Neuronal stem cell (in vitro differentiated cells): Measurements from ENCODE around the gene TMCO4.

Source experiments
- DNase-seq: peaks from one replicate; pipeline ENCODE4 v3.0.0-alpha.2; 2013; ENCODE audit warnings: low spot score
- H2AFZ ChIP-seq: one replicate; pipeline ENCODE4 v1.6.1; 2013; ENCODE audit warnings: mild to moderate bottlenecking, low read length, inconsistent platforms
- H2AK5ac ChIP-seq: 2 replicates; pipeline ENCODE4 v1.6.1; 2013; ENCODE audit warnings: low read depth, mild to moderate bottlenecking, inconsistent platforms, low read length, moderate library complexity, mixed read lengths
- H2BK120ac ChIP-seq: 2 replicates; pipeline ENCODE4 v1.6.1; 2013; ENCODE audit warnings: low read depth, mild to moderate bottlenecking, inconsistent platforms, low read length, moderate library complexity, mixed read lengths
- H2BK12ac ChIP-seq: one replicate; pipeline ENCODE4 v1.6.1; 2013; ENCODE audit warnings: low read length, inconsistent platforms
- H2BK15ac ChIP-seq: 2 replicates; pipeline ENCODE4 v1.6.1; 2013; ENCODE audit warnings: mild to moderate bottlenecking, low read length, inconsistent platforms, mixed read lengths
- H2BK5ac ChIP-seq: one replicate; pipeline ENCODE4 v1.6.1; 2013; ENCODE audit warnings: inconsistent platforms, mild to moderate bottlenecking, low read length, moderate library complexity
- H3K14ac ChIP-seq: one replicate; pipeline ENCODE4 v1.6.1; 2013; ENCODE audit warnings: low read length, inconsistent platforms
- H3K18ac ChIP-seq: 2 replicates; pipeline ENCODE4 v1.6.1; 2013; ENCODE audit warnings: low read length, inconsistent platforms
- H3K23ac ChIP-seq: 2 replicates; pipeline ENCODE4 v1.6.1; 2013; ENCODE audit warnings: low read depth, mild to moderate bottlenecking, mixed read lengths, low read length, inconsistent platforms; ENCODE audit not compliant: poor library complexity
- H3K27ac ChIP-seq: replicated peaks from 3 replicates; pipeline ENCODE4 v1.5.1; 2013; ENCODE audit warnings: low read length, inconsistent platforms
- H3K27me3 ChIP-seq, 3 experiments: 2 replicates each; pipeline ENCODE4 v1.6.1; 2013; ENCODE audit warnings: low read length in 3 of 3, mild to moderate bottlenecking in 2 of 3, inconsistent platforms in 1 of 3, low read depth in 1 of 3, mixed read lengths in 1 of 3, moderate library complexity in 1 of 3; ENCODE audit not compliant: control insufficient read depth in 3 of 3, insufficient read depth in 3 of 3
- H3K36me3 ChIP-seq, 2 donors: replicated peaks in 1 of 2; 2 replicates each; pipeline ENCODE4 v1.6.1; 2013; ENCODE audit warnings: low read length in 2 of 2; ENCODE audit not compliant: control insufficient read depth in 2 of 2, insufficient read depth in 2 of 2
- H3K4ac ChIP-seq: 2 replicates; pipeline ENCODE4 v1.6.1; 2013; ENCODE audit warnings: inconsistent platforms, mild to moderate bottlenecking, low read length, moderate library complexity
- H3K4me1 ChIP-seq, 2 donors: 1 replicate in 1 of 2; 2 replicates in 1 of 2; pipeline ENCODE4 v1.6.1; 2013; ENCODE audit warnings: low read length in 2 of 2, low read depth in 1 of 2; ENCODE audit not compliant: control insufficient read depth in 2 of 2, insufficient read depth in 1 of 2
- H3K4me2 ChIP-seq: one replicate; pipeline ENCODE4 v1.6.1; 2013; ENCODE audit warnings: mild to moderate bottlenecking, low read length, inconsistent platforms; ENCODE audit not compliant: insufficient read depth, poor library complexity, severe bottlenecking
- H3K4me3 ChIP-seq, 2 donors: 2 replicates each; pipeline ENCODE4 v1.5.1; 2013; ENCODE audit warnings: low read length in 2 of 2, mild to moderate bottlenecking in 2 of 2, inconsistent platforms in 1 of 2, moderate library complexity in 1 of 2
- H3K79me1 ChIP-seq: one replicate; pipeline ENCODE4 v1.6.1; 2013; ENCODE audit warnings: low read depth, mild to moderate bottlenecking, inconsistent platforms, low read length, moderate library complexity
- H3K9ac ChIP-seq: one replicate; pipeline ENCODE4 v1.6.1; 2013; ENCODE audit warnings: mild to moderate bottlenecking, low read depth, low read length, inconsistent platforms; ENCODE audit not compliant: poor library complexity
- H3K9me3 ChIP-seq, 2 donors: replicated peaks in 1 of 2; 2 replicates each; pipeline versions ENCODE3 to v1.6.1; 2013; ENCODE audit warnings: low read length in 2 of 2, mild to moderate bottlenecking in 2 of 2, inconsistent platforms in 1 of 2, low read depth in 1 of 2, mixed read lengths in 1 of 2, moderate library complexity in 1 of 2; ENCODE audit not compliant: control insufficient read depth in 2 of 2, insufficient read depth in 1 of 2
- H4K8ac ChIP-seq: one replicate; pipeline ENCODE4 v1.6.1; 2013; ENCODE audit warnings: low read depth, mild to moderate bottlenecking, inconsistent platforms, low read length, moderate library complexity
- H4K91ac ChIP-seq: one replicate; pipeline ENCODE4 v1.6.1; 2013; ENCODE audit warnings: low read length, low read depth, mild to moderate bottlenecking, inconsistent platforms; ENCODE audit not compliant: poor library complexity
- WGBS, 2 donors: extraction: QIAGEN DNeasy Blood & Tissue Kit; methylation state at CpG; one replicate each; pipeline ENCODE4 v1.1.7; 2013; ENCODE audit warnings: missing lambda C conversion rate in 2 of 2, mixed read lengths in 1 of 2; ENCODE audit not compliant: insufficient read length in 2 of 2, insufficient replicate concordance in 1 of 2; ENCODE audit errors: extremely low coverage in 2 of 2; 5-methylcytosine and 5-hydroxymethylcytosine counted together

TMCO4 gene

DNA sequence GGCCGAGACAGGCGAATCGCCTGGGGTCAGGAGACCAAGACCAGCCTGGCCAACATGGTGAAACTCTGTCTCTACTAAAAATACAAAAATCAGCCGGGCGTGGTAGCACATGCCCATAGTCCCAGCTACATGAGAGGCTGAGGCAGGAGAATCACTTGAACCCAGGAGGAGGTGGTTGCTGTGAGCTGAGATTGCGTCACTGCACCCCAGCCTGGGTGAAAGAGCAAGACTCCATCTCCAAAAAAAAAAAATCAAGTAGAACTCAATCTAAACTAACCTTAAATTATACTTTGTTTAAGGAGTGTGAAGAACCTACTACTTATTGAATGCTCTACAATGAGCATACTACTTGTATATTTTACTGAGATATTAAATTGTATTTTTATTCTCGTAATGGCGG, 45.8 kb upstream of the TMCO4 start:
- H4K91ac ChIP-seq, result no peak overlapping the region
- H3K14ac ChIP-seq, result no peak overlapping the region
- no peaks in the 10 kb centered on the region for H3K36me3 ChIP-seq
- no peaks in the 10 kb centered on the region for H3K9me3 ChIP-seq
- H3K79me1 ChIP-seq, result no peaks in the 10 kb centered on the region
- H2AK5ac ChIP-seq, result no peak overlapping the region
- H3K4me2 ChIP-seq, result no peak overlapping the region
- H3K18ac ChIP-seq, result no peak overlapping the region
- H3K23ac ChIP-seq, result no peak overlapping the region
- no CpG with 5 or more reads among the region's 8 CpGs for WGBS, 2 donors
- no peak overlapping the region for H3K27ac ChIP-seq
- H4K8ac ChIP-seq, result no peak overlapping the region
- no peak overlapping the region for H3K4ac ChIP-seq
- DNase-seq, result no peak
- H2BK12ac ChIP-seq, result no peak overlapping the region
- no peak overlapping the region for H3K4me3 ChIP-seq
- H3K9ac ChIP-seq, result no peak overlapping the region
- H3K27me3 ChIP-seq, result peaks cover 0 to 34% (median 0%) of the 10 kb centered on the region in 3 experiments
- no peaks in the 10 kb centered on the region for H3K4me1 ChIP-seq
- H2AFZ ChIP-seq, result no peak overlapping the region
- no peak overlapping the region for H2BK120ac ChIP-seq
- H2BK5ac ChIP-seq, result no peak overlapping the region
- no peak overlapping the region for H2BK15ac ChIP-seq

DNA sequence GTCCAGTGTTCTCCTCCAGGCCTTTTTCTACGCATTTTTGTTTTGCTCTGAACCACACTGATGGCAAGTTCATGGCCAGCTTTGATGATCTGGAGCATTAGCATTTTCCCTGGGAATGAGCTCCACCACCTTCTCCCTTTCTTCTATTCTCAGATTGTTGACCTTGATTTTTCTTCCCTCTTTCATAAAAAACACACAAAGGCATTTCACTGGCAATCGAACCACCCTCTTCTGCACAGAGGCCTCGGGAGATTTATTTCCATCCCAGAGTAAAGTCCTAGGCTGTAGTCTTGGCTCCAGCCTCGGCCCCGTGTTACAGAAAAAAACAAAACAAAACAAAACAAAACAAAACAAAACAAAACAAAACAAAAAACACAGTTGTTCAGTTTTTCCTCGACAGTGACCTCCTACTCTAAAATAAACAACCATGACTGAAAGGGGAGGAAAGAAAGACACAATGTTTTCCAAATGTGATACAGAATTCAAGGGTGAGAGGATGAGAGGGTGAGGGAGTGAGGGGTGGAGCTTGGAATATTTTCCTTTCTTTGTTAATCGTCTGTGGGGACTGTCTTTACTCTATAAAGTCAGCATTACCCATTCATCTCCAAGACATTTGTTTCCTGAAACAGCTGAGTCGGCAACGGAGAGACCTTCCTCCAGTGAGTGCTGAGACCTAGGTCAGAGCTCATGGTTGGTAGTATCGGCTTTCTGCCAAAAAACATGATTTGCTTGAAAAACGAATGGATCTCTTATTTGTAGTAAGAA, 45.2 kb upstream of the TMCO4 start:
- Histone ChIP-seq H3K4me2 (no peak overlapping the region), H4K91ac (no peak overlapping the region), H3K4me3 (no peak overlapping the region), H3K9me3 (no peaks in the 10 kb centered on the region), H2AFZ (no peak overlapping the region), H3K4me1 (no peaks in the 10 kb centered on the region), H2BK12ac (no peak overlapping the region), H2AK5ac (no peak overlapping the region), H3K27me3 (peaks cover 0 to 31% (median 0%) of the 10 kb centered on the region in 3 experiments), H3K18ac (no peak overlapping the region), H2BK5ac (no peak overlapping the region), H3K4ac (no peak overlapping the region), H3K23ac (no peak overlapping the region), H3K36me3 (no peaks in the 10 kb centered on the region), H2BK120ac (no peak overlapping the region), H3K9ac (no peak overlapping the region), H3K27ac (no peak overlapping the region), H4K8ac (no peak overlapping the region), H3K14ac (no peak overlapping the region), H2BK15ac (no peak overlapping the region), H3K79me1 (no peaks in the 10 kb centered on the region)
- WGBS, 2 donors, result no CpG with 5 or more reads among the region's 11 CpGs
- DNase-seq, result no peak

DNA sequence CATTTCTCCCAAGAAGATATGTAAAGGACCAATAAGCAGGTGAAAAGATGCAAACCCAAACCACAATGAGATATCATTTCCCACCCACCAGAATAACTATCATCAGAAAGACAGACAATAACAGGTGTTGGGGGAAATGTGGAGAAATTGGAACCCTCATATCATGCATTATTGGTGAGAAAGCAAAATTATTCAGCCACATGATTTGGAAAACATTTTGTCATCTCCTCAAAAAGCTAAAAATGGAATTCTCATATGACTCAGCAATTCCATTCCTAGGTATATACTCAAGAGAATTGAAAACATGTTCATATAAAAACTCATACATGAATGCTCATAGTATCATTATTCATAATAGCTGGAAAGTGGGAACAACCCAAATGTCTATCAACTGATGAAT, 40.5 kb upstream of the TMCO4 start:
- DNase-seq, result no peak
- H4K8ac ChIP-seq, result no peak overlapping the region
- no peaks in the 10 kb centered on the region for H3K36me3 ChIP-seq

DNA sequence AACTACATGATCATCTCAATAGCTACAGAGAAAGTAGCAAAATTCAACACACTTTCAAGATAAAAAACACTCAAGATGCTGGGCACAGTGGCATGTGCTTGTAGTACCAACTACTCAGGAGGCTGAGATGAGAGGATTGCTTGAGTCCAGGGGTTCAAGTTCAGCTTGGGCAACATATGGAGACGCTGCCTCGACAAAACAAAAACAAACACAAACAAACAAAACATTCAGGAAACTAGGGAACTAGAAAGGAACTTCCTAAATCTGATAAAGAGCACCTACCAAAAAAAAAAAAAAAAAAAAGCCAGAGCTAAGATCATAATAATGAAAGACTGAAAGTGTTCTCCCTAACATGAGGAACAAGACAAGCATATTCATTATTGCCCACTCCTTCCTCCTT, 38.1 kb upstream of the TMCO4 start:
- Histone ChIP-seq H4K8ac (no peak overlapping the region), H3K27me3 (no peaks in the 10 kb centered on the region), H3K4me1 (no peaks in the 10 kb centered on the region), H3K4ac (no peak overlapping the region), H2AFZ (no peak overlapping the region), H3K9ac (no peak overlapping the region), H3K9me3 (no peaks in the 10 kb centered on the region), H2BK15ac (no peak overlapping the region), H3K79me1 (no peaks in the 10 kb centered on the region), H3K23ac (no peak overlapping the region), H4K91ac (no peak overlapping the region), H2AK5ac (no peak overlapping the region), H2BK12ac (no peak overlapping the region), H3K4me3 (no peak overlapping the region), H3K18ac (no peak overlapping the region), H2BK120ac (no peak overlapping the region), H3K36me3 (no peaks in the 10 kb centered on the region), H2BK5ac (no peak overlapping the region), H3K27ac (no peak overlapping the region), H3K4me2 (no peak overlapping the region), H3K14ac (no peak overlapping the region)
- no CpG with 5 or more reads among the region's 2 CpGs for WGBS, 2 donors
- no peak for DNase-seq

More for the DNA sequence above, 40.5 kb upstream of the TMCO4 start:
- H3K27me3 ChIP-seq, result peaks cover 0 to 2% (median 0%) of the 10 kb centered on the region in 3 experiments
- no peak overlapping the region for H3K4ac ChIP-seq
- H2AFZ ChIP-seq, result no peak overlapping the region
- no peak overlapping the region for H3K9ac ChIP-seq
- no peak overlapping the region for H3K4me3 ChIP-seq
- H2BK15ac ChIP-seq, result no peak overlapping the region
- no peak overlapping the region for H3K18ac ChIP-seq
- H3K27ac ChIP-seq, result no peak overlapping the region
- H4K91ac ChIP-seq, result no peak overlapping the region
- no peaks in the 10 kb centered on the region for H3K4me1 ChIP-seq
- H3K79me1 ChIP-seq, result no peaks in the 10 kb centered on the region
- H3K14ac ChIP-seq, result no peak overlapping the region
- H3K23ac ChIP-seq, result no peak overlapping the region
- no peak overlapping the region for H2BK120ac ChIP-seq
- no peak overlapping the region for H2BK12ac ChIP-seq
- no peak overlapping the region for H2BK5ac ChIP-seq
- no peak overlapping the region for H3K4me2 ChIP-seq
- H3K9me3 ChIP-seq, result no peaks in the 10 kb centered on the region
- no peak overlapping the region for H2AK5ac ChIP-seq
